IPS DF 4.7 (cell line): Measurements from ENCODE around the gene PRKACB.
"Not testable (repeated sequence)": the region's sequence is repeated elsewhere in the genome, so short reads cannot be mapped to it uniquely, and the experiment has no call there.

Experiments used
- DNase-seq: peaks from one replicate; pipeline ENCODE4 v3.0.0-alpha.2; 2013; ENCODE audit warnings: low spot score; ENCODE audit errors: extremely low read depth

The PRKACB gene

DNA sequence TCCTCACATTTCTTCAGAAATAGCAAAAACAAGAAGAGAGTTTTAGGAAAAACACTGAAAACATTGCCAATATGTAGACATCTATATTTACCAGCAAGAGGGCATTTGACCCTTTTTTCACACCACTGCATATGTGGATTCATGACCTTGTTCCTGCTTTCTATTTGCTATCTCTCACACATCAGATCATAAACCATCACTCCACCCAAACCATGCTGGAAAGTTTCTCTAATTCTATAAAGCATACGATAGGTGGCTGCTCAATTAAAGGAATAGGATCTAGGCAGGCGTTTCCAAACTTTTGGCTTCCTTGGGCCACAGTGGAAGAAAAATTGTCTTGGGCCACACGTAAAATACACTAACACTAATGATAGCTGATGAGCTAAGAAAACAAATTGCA is 121.8 kb downstream of the PRKACB start:
- DNase-seq: no peak

DNA sequence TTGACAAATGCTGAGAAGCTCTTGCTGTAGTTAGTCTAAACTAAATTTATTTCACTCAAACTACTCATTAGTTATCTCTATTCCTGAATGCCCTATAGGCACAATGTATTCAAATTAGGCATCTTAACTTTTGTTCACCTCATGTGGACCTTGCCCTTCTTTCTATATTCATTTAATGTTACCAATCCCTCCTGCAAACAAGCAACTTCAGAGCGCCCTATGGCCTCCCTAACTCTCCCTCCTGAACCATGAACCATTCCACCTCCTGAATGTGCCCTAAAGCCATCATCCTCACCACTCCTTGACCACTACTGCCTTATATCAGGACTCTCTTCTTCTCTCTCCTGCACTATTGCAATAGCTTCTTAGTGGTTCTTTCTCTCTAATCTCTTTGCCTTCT is 122.7 kb downstream of the PRKACB start:
- no peak for DNase-seq

DNA sequence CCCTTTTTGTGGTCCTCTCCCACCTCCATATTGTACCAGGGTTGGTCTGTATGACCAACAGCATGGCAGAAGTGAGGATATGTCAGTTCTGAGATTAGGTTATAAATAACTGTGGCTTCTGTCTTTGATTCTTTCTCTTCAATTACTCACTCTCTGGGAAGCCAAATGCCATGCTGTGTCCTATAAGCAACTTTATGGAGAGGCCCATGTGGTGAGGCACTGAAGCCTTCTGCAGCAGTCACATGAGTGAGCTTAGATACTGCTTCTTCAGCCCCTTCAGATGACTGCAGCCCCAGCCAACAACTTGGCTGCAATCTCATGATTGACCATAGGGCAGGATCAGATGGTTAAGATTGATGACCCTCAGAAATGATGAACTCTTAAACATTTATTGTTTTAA is 123.4 kb downstream of the PRKACB start:
- no peak for DNase-seq

DNA sequence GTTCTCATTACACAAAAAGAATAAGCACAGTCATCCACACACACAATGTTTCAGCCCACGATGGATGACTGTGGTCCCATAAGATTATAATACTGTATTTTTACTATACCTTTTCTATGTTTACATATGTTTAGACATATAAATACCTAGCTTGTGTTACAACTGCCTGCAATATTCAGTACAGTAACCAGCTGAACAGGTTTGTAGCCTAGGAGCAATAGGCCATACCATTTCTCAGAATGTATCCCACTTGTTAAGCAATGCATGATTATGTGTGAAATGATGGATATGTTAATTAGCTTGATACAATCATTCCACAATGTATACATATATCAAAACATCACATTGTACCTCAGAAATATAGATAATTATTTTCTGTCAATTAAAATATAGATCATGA is 124.3 kb downstream of the PRKACB start:
- DNase-seq: no peak

DNA sequence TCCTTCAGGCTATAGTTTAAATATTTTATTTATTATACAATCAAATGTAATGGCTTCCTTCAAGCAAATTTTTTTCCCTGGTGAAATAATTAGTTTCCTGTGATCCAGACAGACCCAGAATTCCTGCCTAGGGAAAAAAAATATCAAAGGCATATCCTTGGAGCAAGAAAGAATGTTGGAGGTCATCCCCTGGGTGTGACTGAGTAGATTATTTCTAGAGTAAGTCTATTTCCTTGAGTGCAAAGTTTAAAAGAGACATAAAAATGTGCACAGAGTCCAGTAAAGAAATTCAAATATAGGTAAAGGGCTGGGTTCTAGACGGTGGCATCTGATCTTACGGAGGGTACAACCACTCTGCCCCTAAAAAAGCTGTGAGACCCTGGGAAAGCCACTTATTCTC is 125.2 kb downstream of the PRKACB start:
- no peak for DNase-seq

DNA sequence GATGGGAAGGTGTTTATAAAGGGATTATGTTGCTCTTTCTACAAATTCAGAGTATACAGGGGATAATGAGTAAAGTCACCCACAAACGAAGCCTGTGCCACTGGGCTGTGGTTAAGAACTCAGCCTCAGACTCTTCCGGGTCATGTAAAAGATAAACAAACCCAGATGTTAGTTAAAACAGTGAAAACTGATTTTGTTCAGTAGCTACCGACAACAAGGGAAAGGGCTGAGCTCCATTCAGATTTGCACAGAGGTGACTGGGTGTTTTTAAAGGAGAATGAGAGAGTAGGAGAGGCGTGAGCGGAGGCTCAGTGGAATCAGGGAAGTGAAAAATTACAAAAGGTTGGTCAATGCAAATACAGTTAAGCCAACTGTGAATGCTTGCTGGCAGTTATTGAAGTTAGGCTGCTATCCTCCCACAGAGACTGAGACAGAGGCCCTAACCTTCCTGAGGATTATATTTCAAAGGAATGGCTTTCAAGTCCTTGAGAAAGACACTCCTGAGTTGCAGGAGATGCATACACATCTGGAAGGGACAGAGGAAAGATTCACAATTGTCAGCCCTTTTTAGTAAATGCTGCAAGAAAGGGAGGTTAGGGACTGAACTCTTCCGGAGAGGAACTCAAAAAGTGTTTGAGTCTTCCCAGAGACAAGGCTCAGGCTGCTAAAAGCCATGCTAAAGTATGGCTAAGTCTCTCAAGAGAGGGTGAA is 127.5 kb downstream of the PRKACB start:
- DNase-seq: no peak

DNA sequence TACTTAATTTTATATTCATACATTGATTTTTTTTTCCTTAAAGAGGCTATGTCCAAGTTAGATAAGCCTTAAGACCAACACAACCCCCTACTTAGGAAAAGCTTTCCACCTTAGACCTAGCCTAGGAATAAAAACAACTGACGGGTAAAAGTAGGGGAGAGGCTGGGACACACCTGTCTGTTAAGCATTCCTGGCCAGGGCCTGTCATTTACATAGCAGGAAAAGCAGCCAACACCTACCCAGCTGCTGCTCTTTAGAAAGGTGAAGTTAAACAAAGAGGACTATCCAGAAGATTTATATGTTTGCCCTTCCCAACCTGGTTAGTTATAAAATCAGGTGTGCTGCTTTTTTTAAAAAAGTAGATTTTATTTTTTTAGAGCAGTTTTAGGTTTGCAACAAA is 128.3 kb downstream of the PRKACB start:
- no peak for DNase-seq

DNA sequence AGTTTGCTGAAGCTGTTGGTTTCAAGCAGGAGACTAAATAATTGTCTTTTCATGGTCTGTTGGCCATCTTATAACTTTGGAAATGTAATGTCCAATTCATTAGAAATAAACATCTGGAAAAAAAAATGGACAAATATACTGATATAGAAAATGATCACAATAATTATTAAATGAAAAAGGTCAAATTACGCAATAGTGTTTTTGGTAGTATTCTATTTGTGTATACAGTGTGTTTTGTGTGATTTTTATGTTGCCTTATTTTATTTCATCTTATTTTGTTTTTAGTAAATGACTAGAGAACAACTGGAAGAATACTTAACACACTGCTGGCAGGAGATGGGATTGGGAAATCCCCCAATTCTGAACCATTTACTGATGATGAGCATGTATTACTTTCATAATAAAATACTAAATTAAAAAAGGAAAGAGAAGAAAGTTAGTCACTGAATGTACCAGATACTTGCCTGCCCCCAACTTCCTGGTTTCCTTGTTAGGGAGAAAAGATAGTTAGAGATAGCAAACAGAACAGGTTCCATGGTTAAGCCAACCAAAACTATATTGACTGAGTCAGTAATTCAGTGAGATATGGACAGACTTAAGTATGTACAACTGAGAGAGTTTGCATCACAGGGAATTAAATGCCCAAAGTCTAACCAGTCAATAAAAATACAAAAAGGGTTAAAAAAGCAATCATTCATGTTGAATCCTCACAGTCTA is 133.4 kb downstream of the PRKACB start:
- DNase-seq: no peak

DNA sequence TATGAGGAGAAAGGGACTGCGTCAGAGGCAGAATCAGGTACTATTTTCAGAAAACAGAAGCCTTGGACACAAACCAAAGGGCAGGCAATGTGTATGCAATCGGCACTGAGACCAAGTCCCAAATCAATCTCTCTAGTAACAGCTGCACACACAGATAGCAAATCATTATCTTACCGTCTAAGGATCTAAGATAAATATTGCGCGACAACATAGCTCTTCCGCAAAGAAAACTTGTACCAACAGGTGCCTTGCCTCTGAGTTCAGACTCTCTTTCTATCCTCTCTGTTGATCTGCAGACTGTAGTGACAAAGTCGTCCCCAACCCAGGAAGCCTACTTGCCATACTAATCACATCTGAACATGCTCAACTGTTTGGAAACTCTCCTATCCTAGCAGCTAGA is 134.8 kb downstream of the PRKACB start:
- no peak for DNase-seq

DNA sequence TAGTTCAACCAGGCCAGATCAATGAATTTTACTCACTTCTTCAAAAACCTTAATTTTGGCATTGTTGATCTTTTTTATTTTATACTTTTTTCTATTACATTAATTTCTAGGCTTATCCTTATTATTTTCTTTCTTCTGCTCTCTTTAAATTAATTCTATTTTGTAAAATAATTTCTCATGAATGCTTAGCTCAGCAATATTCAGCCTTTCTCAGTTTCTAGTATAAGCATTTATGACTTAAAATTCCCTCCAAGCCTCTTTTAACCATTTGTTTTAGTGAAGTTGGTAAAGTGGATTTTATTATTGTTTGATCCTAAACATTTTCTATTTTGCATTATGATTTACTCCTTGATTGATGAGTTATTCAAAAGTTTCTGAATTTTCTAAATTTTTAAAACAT is 136.8 kb downstream of the PRKACB start:
- no peak for DNase-seq

DNA sequence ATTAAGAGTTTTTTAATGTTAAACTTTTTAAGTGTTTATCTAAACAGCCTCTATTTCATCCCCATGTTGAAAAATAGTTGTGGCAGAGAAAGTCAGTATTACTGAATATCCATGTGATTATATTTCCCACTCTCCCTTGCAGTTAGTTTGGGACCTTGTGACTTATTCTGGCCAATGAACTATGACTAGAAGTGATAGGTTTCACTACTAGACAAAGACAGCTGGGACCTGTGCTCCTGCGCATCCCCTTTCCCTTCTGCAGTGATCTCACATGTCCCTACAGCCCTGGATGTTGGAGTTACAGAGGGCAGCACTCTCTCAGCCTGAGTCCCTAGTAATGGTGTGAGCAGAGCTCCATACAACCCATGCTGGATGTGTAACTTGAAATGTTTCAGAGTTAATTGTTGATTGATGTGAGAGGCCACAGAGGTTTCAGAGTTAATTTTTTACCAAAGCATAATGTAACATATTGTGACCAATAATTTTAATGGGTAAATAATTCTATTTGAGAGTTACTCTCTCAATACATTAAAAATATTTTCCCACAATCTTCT is 138.8 kb downstream of the PRKACB start:
- DNase-seq: no peak

DNA sequence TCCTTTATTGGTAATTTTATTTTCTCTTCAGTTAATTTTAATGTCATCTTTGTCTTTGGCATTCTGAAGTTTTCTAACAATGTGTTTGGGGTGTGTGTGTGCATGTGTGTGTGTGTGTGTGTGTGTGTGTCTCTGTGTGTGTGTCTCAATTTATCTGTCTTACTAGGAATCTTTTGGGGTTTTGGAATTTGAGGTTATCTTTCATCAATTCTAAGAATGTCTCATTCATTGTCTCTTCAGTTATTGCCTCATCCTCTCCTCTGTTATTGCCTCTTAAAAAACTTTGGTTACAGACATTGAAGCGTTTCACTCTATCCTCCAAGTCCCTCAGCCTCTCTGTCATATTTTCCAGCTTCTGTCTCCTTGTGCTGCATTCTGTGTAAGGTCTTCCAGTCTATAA is 139.3 kb downstream of the PRKACB start:
- DNase-seq: no peak

DNA sequence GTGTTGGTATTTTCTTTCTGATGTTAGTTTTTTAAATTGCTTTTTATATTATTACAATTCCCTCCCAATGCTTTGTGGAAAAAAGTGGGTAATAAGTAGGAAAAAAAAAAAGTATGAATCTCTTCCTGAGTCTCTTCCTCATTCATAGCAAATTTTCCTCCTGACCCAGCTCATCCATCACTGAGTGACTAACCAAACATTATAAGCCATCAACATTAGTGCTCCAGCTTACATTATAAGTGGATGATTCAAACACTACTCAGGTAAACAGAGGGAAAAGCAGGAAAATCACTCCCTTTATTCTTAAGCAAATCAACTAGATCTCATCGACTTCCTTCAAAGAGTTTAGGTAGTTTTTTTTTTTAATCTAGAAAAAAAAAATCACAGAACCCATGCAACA is 142.0 kb downstream of the PRKACB start:
- DNase-seq: no peak

DNA sequence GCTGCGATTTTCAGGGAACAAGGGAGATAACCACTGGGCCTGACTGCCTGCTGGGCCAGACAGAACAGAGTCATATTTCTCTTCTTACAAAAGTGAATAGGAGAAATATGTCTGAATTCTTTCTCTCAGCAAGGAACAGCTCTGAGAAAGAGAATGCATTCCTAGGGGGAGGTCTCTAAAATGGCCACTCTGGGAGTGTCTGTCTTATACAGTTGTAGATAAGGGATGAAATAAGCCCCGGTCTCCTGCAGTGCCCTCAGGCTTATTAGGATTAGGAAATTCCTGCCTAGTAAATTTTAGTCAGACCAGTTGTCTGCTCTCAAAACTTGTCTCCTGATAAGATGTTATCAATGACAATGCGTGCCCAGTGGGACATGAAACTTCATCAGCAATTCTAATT is 143.3 kb downstream of the PRKACB start:
- DNase-seq: not testable (repeated sequence)
